ENCODE results near the gene BTAF1.

BTAF1 gene

GRCh38 chr10:91907914-91908336 is 15.6 kb upstream of the BTAF1 start:
- DNase-seq = peak in 3 of 10 donors; percentile 29 to 80 (median 72)
- intact Hi-C loops (cut with DNase I) = loop anchor here (2.0 to 10.0 kb wide), 3 partner anchors 15 to 273 kb away; partner anchors contain the start of genes BTAF1 and PPP1R3C

DNA sequence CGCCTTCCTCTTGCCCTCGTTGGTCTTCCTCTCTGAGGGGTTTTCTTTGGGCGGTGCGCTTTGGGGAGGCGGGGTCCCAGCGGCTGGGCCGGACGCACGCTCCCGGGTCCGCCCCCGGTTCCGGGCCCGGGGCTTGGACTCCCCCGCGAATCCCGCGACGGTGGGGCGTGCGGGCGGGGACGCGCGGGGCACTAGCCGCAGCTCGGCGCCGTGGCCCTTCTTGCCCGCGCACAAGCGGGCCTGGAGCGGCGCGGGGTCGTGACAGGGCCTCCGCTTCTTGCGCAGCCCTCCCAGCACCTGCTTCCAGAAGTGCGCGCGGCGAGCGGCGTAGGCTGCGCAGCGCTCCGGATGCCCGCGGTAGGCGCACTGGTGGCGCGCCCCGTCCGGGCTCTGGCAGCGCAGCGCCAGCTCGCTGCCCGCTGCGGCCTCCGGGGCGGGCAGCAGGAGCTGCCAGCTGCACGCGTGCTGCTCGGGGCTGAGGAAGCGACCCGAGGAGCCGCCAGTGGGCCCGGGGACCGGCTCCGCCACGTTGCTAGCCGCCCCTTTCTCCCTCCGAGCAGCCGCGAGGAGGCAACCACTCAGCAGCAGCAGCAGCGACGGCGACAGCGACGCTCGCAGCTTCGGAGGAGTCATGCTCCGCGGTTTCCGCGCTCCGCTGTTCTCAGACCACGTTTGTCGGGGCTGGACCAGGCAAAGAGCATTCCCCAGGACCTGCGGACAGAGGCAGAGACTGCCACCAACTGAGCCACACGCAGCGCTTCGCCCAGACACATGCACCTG is 15.0 kb upstream of the BTAF1 start:
- peak; percentile 58 to 96 (median 76) for DNase-seq
- intact Hi-C loops (cut with DNase I) = loop anchor here (2.0 to 10.0 kb wide), 3 partner anchors 14 to 274 kb away; partner anchors contain the start of genes BTAF1 and PPP1R3C

DNA sequence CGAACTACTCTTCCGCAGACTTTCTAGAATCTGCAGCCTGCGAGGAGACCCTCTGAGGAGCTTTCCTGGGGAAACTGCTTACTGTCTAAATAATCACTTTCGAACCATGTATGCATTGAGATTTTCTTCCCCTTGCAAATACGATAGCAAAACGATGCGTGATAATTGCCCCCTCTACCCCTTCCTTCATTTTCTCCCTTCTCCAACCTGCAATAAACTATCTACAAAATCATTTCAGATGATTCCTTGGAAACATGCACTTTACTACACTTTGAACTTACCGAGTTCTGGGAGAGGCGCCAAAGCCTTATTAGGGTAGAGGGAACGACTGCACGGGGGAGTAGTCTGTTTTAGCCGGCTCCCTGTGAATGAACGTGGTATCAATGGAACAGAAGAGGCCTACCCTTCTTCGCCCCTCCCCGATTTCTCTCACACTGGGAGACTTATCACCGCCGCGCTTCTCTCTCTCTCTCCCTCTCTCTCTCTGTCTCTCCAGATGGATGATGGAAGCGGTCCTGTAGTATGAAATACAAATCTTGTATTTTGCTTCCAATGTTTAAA is 14.4 kb upstream of the BTAF1 start, which contains the start of gene FGFBP3:
FGFBP3 (minus strand) TSS at position 370 of the 561 bp plus-strand sequence. CDS start 517 bp downstream, outside the sequence.
- intact Hi-C loops (cut with DNase I) = loop anchor here (2.0 to 10.0 kb wide), 3 partner anchors 14 to 274 kb away; partner anchors contain the start of genes BTAF1 and PPP1R3C
- peak in 2 of 10 donors; percentile 13 to 14 for DNase-seq

- intact Hi-C loops (cut with DNase I) = loop anchor here (10.0 kb wide), 1 partner anchor 416 kb away; no protein-coding TSS in a partner anchor
- DNase-seq = no peak
Measured at GRCh38 chr10:91910467-91910866, 13.1 kb upstream of the BTAF1 start.

GRCh38 chr10:91919651-91920050 is 3.9 kb upstream of the BTAF1 start:
- no peak for DNase-seq
- intact Hi-C loops (cut with DNase I) = loop anchor here (10.0 kb wide), 1 partner anchor 425 kb away; no protein-coding TSS in a partner anchor

DNA sequence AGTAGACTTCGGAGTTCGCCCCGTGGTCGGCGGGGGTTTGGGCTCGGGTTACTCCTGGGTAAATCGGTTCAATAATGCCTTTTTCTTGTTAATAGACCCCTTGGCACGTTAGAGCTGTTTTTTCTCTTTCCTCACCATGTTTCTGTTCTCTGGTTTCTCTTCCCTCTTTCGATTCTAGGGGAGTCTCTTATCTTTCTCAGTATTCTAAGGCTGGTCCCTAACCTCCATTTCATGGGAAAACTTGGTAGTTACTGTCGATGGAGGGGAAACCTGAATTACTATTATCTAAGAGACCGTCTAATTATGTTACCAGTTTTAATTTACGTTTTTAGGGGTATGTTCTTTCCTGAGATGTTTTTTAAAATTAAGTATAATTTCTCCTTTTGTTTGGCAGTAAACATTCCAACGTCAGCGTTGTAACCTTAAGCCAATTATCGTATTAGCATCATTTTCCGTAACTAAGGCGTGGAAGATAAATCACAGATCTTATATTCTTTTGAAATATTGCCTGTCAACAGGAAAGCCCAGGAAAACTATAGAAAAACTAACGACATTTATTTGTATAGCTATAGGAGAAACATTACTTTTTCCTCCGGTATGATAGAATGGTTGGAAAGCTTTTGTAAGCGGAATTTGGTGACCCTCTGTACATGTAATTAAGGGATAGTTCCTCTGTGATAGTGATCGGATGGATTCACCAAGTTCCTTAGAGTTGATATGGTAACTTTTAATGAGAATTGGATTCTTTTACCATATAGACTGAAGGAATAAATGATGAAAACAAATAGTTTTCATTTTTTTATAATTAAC is 847 bp downstream of the BTAF1 start:
- intact Hi-C loops (cut with DNase I) = no loop called here
- DNase-seq = no peak

GRCh38 chr10:91925022-91925320 is 1.4 kb downstream of the BTAF1 start:
- intact Hi-C loops (cut with DNase I) = no loop called here
- DNase-seq = no peak

- no peak for DNase-seq
- intact Hi-C loops (cut with DNase I) = no loop called here
Measured at GRCh38 chr10:91930939-91931338, 7.4 kb downstream of the BTAF1 start.

DNA sequence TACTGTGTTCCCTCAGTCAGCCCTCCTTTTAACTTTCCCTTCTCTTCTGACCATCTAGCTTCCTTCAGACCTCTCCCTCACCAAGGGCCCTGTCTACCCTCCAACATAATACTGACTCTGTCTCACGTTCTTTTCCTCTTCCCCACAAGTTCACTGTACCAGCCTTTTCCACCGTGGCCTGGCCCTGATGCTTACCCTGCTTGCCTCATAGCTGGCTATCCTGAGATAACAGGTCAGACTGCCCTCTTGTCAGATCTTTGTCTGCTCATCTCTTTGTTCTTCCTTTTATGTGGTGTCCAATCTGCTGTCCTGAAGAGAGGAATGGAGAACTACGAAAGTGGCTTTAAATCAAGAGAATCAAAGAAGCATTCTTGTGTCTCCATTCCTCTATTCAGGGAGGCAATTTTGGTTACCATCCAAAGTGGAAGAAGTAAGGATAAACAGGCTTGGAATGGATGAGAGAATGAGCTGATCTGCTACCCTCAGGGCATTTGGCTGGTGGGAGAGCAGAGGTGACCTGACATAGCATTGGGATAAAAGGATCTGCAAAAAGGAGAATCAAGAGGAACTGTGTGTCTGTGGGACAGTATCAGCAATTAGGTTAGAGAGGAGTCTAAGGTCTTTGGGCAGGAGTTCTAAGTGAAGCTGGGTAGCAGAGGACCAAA is 8.1 kb downstream of the BTAF1 start:
- no peak for DNase-seq
- intact Hi-C loops (cut with DNase I) = no loop called here

GRCh38 chr10:91932737-91933136 is 9.2 kb downstream of the BTAF1 start:
- intact Hi-C loops (cut with DNase I) = no loop called here
- DNase-seq = no peak

- intact Hi-C loops (cut with DNase I) = no loop called here
- no peak for DNase-seq
Measured at GRCh38 chr10:91935886-91936285, 12.3 kb downstream of the BTAF1 start.

DNA sequence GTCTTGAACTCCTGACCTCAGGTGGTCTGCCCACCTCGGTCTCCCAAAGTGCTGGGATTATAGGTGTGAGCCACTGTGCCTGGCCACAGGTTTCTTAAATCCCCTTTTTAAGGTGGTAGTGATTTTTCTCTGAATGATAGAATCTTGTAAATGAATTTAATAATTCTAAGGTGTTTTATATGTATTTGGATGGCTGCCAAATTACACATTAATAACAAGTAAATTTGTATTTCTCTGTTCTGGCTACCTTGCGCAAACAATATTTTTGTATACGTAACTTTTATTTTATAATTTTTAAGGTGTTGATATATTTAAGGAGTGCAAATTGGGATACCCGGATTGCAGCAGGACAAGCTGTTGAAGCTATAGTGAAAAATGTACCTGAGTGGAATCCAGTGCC is 16.1 kb downstream of the BTAF1 start:
- no peak for DNase-seq
- intact Hi-C loops (cut with DNase I) = no loop called here

DNA sequence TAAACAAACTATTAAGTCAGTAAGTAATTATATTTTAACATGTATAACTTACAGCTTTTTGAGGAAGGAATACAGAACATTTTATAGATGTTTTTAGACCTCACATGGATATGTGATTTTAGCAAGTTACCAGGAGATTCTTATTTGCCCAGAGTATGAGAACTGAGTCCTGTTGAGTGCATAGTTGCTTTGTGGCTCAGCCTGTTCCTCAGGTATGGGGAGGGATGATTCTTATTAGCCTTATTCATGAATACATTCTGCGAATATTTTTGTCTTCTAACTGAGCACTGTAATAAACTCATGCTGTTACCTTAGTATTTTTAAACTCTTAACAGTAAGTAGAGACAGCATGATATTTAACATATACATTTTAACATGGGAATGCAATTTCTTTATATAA is 17.9 kb downstream of the BTAF1 start:
- DNase-seq = no peak

DNA sequence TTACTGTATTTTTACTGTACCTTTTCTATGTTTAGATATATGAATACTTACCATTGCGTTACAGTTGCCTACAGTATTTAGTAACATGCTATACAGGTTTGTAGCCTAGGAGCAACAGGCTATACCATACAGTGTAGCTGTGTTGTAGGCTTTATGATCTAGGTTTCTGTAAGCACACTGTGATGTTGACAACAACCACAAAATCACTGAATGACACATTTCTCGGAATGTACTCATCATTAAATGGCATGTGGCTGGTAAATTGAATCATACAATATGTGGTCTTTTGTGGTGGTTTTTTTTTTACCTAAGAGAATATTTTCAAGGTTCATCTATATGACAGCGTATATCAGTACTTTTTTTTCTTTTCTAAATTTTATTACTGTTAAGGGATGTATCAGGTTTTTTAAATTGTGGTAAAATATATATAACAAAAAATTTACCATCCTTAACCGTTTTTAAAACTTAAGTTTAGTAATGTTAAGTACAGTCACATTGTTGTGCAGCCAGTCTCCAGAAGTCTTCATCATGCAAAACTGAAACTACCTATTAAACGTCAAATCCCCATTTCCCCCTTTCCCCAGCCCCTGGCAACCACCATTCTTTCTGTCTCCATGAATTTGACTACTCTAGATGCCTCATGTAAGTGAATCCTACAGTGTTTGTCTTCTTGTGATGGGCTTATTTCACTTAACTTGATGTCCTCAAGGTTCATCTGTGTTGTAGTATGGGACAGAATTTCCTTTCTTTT is 21.5 kb downstream of the BTAF1 start:
- intact Hi-C loops (cut with DNase I) = no loop called here
- no peak for DNase-seq

More for the DNA sequence above, 17.9 kb downstream of the BTAF1 start:
- intact Hi-C loops (cut with DNase I) = no loop called here

DNA sequence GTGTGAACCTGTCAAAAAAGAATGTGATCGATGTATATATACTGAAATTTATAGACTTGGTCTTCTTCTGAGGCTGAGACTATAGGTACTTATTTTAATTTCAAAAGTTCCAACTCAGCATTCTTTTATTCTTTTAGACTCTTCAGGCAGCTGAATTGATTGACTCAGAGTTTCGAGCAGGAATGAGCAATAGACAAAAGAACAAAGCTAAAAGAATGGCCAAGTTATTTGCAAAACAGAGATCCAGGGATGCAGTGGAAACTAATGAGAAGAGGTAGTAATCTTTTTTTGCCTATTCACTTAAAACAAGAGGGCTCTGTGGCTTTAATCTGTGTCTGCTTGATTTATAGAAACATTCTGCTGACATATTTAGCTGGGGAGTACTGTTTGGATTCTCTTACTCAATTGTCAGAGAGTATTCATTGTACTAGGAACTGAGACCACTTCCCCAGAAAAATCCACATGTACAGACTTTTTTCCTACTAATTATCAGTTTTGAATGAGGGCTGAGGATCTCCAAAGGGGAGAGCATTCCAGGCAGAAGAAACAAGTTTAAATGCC is 30.1 kb downstream of the BTAF1 start:
- intact Hi-C loops (cut with DNase I) = no loop called here
- no peak for DNase-seq

- intact Hi-C loops (cut with DNase I) = no loop called here
- DNase-seq = no peak
Measured at GRCh38 chr10:91955114-91955513, 31.5 kb downstream of the BTAF1 start.

GRCh38 chr10:91957091-91957490 is 33.5 kb downstream of the BTAF1 start:
- intact Hi-C loops (cut with DNase I) = no loop called here

GRCh38 chr10:91969297-91969696 is 45.7 kb downstream of the BTAF1 start:
- no peak for DNase-seq
- intact Hi-C loops (cut with DNase I) = no loop called here

More at GRCh38 chr10:91957091-91957490, 33.5 kb downstream of the BTAF1 start:
- no peak for DNase-seq

GRCh38 chr10:91974960-91975359 is 51.4 kb downstream of the BTAF1 start:
- DNase-seq = no peak
- intact Hi-C loops (cut with DNase I) = no loop called here

All from posterior cingulate gyrus (tissue), 11 donors.